CD4-positive, alpha-beta T cell treated with Interferon gamma for 1 hour (primary cell): ENCODE data around the gene FERMT2.

ENCODE experiments used
- DNase-seq: peaks from one replicate; pipeline ENCODE4 v3.0.0-alpha.2; 2020

The FERMT2 gene

GRCh38 chr14:52861403-52861802 lies 89.4 kb downstream of the FERMT2 start:
- no peak for DNase-seq

DNA sequence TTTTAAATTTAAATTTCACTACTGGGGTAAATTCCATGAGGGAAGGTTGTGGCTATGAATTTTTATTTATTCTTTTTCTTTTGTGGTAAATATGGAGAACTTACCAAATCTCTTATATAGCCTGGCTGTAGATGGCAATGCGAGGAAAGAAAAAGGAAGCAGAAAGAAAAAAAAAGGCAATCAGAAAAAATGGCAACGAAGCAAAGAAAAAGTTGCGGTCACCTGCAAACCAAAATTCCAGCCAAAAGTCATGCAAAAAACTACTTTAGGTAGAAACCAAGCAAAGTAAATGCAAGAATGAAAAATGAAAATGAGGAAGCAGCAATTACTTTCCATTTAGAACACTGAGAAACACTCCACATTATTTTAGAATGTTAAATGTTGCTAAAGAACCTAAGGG lies 89.9 kb downstream of the FERMT2 start:
- DNase-seq, result no peak

GRCh38 chr14:52860209-52860608 lies 90.6 kb downstream of the FERMT2 start:
- no peak for DNase-seq

DNA sequence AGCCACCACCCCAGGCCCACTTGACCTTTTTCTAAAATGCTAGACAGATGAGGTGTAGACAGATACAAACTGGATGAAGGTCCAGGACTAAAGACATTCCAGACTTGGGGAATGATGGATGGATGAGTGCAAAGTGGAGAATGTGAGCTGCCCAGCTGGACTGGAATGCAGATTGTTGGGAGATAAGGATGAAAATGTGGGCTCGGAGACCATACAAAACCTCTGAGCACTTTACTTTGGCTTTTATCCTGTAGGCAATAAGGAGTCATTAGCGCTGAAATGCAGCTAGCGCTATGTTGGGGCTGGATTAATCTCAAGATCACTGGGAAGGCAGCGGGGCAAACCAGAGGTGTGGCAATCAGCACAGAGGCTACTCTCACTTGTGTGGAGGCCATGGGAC lies 94.7 kb downstream of the FERMT2 start:
- DNase-seq, result no peak

GRCh38 chr14:52853522-52853854 lies 97.4 kb downstream of the FERMT2 start:
- DNase-seq, result no peak

DNA sequence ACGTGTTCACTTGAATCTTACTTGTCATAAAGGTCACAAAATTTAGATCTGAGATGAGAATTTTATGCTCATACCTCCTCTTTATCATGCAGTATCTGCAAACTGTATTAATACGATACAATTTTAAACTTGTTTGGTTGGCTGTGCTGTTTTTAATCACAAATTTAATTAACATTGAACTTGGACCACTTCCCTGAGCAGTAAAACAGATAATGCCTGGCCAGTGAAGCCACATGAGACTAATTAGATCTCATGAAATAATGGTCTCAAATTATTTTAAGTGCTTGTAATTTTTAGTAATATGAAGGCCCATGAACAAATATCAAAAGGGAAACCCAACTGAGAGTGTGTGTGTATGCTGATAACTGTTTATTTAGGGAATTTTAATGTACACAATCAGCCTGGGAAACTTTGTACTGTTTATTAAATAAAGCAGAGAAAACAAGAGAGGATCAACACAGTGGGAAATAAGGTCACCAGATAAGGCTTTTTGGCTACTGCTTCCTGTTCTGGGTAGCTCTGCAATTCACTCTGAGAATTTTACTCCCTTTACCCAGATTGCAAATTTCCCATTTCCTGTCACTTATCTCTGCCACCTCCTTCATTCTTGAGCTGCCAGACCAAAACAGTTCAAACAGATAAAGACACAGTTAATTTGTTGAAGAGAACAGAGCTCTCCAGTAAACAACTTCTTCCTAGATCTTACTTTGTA lies 97.9 kb downstream of the FERMT2 start:
- DNase-seq, result no peak

DNA sequence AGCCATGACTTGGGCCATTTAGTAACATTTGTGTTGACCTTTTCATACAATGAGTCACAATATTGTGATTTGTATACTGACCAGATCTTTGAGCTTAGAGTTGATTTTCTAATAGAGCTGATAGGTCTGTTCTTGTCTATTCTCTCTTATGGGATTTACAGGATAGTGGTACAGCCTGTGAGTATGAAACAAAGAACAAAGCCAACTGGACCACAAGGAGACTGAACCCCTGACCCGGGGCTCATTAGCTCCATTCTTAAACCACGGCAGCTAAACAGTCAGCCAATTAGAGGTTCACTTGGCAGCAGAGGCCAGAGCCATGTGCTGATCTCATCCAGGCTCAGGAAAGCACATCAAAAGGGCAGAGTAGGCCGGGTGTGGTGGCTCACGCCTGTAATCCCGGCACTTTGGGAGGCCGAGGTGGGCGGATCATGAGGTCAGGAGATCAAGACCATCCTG lies 100.4 kb downstream of the FERMT2 start:
- DNase-seq, result no peak

GRCh38 chr14:52848626-52849025 lies 102.2 kb downstream of the FERMT2 start:
- no peak for DNase-seq

DNA sequence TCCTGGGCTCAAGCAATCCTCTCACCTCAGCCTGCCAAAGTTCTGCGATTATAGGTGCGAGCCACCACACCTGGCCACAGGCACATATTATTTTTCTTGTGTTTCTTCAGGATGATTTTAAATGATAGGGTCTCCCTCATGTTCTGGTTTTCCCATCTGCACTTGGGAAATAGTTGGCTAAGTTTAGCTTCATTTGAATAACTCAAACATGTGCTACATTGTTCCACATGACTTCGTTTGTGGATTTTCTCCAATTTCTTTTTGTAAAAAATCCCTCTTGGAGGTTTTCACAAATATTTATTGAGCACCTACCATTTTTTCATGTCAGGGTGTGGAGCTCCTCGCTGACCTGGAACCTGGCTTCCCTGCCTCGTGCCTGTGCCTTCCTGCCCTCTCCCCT lies 104.3 kb downstream of the FERMT2 start:
- no peak for DNase-seq

- DNase-seq, result no peak
Observed at GRCh38 chr14:52845081-52845480, 105.8 kb downstream of the FERMT2 start.

DNA sequence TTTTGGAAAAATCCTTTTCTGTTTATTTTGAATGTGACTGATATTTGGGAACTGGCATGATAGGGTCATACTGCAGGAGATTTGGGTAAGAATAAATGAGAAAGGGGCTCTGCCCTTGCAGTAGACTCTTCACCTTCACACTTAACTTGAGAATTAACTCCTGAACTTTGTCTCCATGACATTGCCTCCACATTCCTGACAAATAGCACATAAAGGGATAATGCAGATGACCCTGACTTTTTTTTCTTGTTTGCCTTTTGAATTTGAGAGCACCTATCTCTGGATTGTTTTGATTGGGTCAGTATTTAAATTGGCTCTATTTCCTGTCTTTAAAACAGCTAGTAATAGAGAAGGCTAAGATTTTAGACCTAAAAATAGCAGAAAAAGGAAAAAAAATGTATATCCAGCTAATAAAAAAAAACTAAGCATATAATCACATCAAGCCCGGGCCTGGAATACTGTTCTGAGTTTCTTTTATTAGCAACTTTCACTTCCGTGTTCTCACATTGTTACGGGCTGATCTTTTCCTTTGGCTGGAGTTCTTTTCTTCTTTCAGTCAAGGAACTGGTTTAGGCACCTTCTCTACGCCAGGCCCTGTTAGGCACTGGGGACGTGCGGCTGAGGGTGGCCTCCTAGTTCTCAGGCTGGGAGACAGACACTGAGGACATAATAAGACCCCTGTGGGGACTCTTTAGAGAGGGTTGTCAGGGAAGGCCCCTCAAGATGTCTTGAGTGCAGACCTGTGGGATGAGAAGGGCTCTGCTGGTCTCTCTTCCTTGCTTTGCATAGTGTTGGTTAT lies 106.4 kb downstream of the FERMT2 start:
- no peak for DNase-seq

- DNase-seq, result no peak
Observed at GRCh38 chr14:52840877-52841276, 110.0 kb downstream of the FERMT2 start.

- no peak for DNase-seq
Observed at GRCh38 chr14:52837451-52837850, 113.4 kb downstream of the FERMT2 start.

GRCh38 chr14:52836063-52836462 lies 114.8 kb downstream of the FERMT2 start:
- no peak for DNase-seq

DNA sequence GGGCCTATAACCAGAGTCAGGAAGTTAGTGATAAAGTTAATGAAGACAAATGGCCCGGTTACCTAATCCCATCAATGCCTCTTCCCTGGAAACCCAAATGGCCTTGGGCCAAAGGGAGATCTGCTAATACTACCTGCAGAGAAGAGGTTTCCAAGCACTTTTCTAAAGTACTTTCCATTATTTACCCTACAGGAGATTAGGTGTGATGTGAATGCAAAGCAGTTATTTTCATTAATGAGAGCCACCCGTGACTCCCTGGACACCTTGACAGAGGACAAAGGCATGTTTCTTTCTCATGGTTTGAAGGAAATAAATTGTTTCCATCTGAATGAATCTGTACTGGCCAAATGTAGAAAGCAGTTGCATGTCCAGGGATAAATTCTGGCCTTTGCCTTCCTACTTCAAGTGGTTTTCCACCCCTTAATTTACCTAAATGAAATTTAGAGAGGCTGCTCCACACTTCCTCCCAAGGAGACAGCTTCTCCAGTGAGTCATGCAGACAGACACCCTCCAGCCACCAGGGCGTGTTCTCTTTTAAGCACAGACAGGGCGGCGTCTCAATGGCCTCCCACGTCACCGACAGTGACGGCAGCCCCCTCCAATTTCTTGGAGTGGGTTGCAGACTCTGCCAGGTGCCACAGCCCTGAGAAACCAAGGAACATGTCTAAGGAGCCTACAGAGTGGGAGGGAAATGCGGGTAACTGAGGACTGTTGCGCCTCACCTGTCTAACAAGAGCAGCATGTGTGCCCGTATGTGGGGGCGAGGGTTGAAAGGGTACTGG lies 115.5 kb downstream of the FERMT2 start:
- DNase-seq, result no peak

DNA sequence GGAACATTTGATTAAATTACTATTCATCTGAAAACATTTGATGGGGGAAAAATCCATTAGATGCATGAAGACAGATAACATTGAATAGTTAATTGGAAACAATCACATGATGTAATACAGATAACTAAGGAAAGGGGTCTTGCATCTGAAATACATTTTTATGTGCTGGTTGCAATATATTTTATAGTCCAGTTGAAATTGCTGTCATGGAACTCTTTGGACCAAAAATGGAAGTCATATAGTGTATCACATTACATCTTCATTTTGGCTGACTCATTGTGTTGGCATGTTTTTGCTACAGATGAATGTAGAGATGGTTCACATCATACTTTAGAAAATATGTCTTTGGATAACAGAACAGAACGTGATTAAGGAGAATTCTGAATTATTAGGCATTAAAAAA lies 116.4 kb downstream of the FERMT2 start:
- no peak for DNase-seq

GRCh38 chr14:52833891-52834290 lies 117.0 kb downstream of the FERMT2 start:
- DNase-seq, result no peak

- DNase-seq, result no peak
Observed at GRCh38 chr14:52829527-52830185, 121.2 kb downstream of the FERMT2 start.

DNA sequence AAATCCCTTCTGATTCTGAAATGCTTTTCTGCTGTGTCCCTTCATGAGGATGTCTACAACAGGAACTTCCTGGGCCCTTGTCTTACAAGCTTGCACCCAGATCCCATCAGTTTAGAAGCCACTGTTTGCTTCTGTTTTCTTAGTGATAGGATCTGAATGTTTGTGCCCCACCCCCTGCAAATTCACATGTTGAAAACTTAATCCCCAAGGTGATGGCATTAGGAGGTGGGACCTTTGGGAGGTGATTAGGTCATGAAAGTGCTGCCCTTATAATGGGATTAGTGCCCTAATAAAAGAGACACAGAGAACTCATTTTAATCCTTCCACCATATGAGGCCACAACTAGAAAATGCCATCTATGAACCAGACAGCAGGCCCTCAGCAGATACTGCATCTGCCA lies 123.4 kb downstream of the FERMT2 start:
- DNase-seq, result no peak

DNA sequence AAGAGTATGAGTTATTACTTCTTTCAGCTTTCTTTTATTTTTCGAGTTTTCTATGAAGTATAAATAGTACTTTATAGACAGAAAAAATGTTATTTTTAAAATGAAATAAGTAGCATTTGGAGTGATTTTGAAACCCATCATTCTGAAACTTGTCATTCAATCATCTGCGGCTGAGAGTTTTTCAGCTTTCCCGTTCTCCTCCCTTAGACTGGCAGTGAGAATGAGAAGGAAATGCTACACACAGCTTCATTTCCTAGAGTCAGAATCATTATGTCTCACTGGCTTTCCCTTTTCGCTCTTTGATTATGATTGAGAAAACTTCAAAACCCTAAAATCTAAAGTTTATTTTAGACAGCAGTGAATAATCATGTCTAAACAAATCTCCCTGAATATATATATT lies 125.8 kb downstream of the FERMT2 start:
- DNase-seq, result no peak

- no peak for DNase-seq
Observed at GRCh38 chr14:52824462-52824861, 126.4 kb downstream of the FERMT2 start.

GRCh38 chr14:52821805-52822250 lies 129.0 kb downstream of the FERMT2 start:
- no peak for DNase-seq

DNA sequence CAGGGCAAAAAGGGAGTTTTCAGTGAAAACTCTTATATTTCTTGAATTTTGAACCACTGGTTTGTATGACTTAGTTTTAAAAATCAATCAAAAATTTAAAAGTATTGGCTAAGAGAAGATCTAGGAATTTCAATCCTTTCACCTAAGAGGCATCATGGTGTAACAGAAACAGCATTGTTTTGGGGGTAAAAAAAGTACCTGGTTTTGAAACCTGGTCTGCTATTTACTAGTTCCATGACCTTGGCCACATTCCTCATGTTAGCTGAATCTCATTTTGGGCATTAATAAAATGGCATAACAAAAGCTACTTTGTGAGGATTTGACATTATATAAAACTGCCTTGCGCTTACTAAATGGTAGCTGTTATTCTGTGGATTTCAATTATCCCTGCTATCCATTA lies 142.7 kb downstream of the FERMT2 start:
- no peak for DNase-seq
